WERI-Rb-1 (cell line): ENCODE measurements around the gene KCND3.
A peak's percentile ranks its signal among the peaks of the same experiment; 100 is the strongest.

Experiments used
- DNase-seq: peaks from one replicate; pipeline ENCODE4 v3.0.0-alpha.2; 2020
- H3K27ac ChIP-seq: fragments of 250-450 bp; sonication (Bioruptor Pico); 2 replicates; pipeline ENCODE4 v1.5.1; 2020; ENCODE audit warnings: mild to moderate bottlenecking, moderate library complexity
- H3K27me3 ChIP-seq: fragments of 250-450 bp; sonication (Bioruptor Pico); 2 replicates; pipeline ENCODE4 v1.5.1; 2021; ENCODE audit warnings: mild to moderate bottlenecking, low read depth, moderate library complexity; ENCODE audit not compliant: insufficient read depth, severe bottlenecking
- H3K36me3 ChIP-seq: fragments of 250-450 bp; sonication (Bioruptor Pico); 2 replicates; pipeline ENCODE4 v1.5.1; 2020; ENCODE audit warnings: mild to moderate bottlenecking, moderate library complexity
- H3K4me3 ChIP-seq: 2 replicates; pipeline ENCODE4 v1.5.1; 2011; ENCODE audit warnings: low read depth, mild to moderate bottlenecking, control low read depth, low read length
- H3K9me3 ChIP-seq: fragments of 250-450 bp; sonication (Bioruptor Pico); 2 replicates; pipeline ENCODE4 v1.5.1; 2021; ENCODE audit warnings: mild to moderate bottlenecking, moderate library complexity; ENCODE audit not compliant: severe bottlenecking
- TF ChIP-seq, protein P1 (sequence below): IDR thresholded peaks from 2 replicates; pipeline ENCODE4 v1.5.1; 2011; ENCODE audit warnings: low read depth, mild to moderate bottlenecking, control low read depth, inconsistent platforms, low read length

KCND3 gene

DNA sequence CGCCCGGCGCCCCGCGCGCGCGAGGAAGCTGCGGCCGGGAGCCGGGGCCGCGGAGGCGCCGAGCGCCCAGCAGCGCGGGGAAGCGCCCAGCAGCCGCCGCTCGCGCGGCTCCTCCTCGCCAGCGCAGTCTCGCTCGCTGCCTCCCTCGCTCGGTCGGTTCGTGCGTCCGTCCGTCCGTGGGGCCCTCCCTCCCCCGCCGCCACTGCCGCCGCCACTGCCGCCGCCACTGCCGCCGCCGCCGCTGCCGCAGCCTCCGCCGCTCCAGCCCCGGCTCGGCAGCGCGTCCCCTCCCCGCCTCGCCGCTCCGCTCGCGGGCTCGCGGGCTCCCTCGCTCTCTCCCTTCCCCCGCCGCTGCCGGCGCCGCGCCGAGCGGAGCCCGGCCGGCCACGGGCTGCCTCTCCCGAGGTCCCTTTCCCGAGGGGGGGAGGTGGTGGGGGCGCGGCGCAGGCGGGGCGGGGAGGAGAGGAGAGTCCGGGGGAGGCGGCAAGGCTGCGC is at the start of gene KCND3:
Gene KCND3 (minus strand): TSS at position 138 of the 495 bp plus-strand sequence.
- no peak for DNase-seq
- Histone ChIP-seq H3K4me3 (peak within 1 kb of the TSS; percentile 37), H3K36me3 (no peaks in the 10 kb centered on the region), H3K27me3 (peaks cover 45% of the 10 kb centered on the region), H3K27ac (no peak within 1 kb of the TSS), H3K9me3 (no peaks in the 10 kb centered on the region)
- TF ChIP-seq, protein P1, sequence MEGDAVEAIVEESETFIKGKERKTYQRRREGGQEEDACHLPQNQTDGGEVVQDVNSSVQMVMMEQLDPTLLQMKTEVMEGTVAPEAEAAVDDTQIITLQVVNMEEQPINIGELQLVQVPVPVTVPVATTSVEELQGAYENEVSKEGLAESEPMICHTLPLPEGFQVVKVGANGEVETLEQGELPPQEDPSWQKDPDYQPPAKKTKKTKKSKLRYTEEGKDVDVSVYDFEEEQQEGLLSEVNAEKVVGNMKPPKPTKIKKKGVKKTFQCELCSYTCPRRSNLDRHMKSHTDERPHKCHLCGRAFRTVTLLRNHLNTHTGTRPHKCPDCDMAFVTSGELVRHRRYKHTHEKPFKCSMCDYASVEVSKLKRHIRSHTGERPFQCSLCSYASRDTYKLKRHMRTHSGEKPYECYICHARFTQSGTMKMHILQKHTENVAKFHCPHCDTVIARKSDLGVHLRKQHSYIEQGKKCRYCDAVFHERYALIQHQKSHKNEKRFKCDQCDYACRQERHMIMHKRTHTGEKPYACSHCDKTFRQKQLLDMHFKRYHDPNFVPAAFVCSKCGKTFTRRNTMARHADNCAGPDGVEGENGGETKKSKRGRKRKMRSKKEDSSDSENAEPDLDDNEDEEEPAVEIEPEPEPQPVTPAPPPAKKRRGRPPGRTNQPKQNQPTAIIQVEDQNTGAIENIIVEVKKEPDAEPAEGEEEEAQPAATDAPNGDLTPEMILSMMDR = no peak

DNA sequence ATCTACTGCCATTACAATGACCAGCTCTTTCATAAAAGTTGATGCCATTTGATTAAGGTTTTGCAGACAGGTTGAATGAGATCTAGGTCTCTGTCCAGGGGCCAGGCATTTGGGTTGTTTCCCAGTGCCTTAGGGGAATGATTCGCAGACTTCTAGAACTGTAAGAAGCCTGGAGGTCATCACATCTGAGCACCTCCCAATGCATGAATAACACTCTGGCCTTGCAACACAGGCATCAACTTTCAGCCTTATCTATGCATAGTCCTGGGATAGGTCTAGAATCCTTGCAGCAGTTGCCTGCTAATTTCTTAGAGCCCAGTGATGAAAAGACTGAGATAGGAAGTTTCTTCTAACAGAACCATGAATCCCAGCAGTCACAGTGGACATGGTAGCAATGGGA is 44.8 kb upstream of the KCND3 start:
- Histone ChIP-seq H3K9me3 (no peaks in the 10 kb centered on the region), H3K36me3 (no peaks in the 10 kb centered on the region), H3K27ac (no peak overlapping the region), H3K27me3 (no peaks in the 10 kb centered on the region), H3K4me3 (no peak overlapping the region)
- TF ChIP-seq, protein P1 = no peak
- DNase-seq = no peak

DNA sequence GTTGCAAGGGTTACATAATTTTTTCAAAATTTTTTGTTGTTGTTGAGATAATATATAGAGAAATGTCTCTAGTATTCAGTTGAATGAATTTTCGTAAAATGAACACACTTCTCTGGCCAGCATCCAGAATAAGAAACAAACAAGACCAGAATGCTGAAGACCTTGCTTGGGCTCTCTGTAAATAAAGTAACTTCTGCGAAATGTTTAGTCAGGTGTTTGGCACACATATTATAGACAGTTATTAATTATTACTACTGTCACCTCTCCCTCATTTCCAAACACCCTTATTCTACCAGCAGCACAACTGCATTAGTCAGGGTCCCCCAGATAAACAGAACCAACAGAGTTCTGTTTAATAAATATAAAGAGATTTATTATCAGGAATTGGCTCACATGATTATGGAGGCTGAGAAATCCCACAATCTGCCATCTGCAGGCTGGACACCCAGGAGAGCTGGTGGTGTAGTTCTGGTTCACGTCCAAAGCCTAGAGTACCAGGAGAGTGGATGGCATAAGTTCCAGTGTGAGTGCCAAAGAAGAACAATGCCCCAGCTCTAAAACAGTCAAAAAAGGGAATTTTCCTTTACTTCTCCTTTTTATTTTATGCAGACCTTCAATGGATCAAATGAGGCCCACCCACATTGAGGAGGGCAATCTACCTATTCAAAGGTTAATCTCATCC is 44.1 kb upstream of the KCND3 start:
- Histone ChIP-seq H3K4me3 (no peak overlapping the region), H3K27ac (no peak overlapping the region), H3K27me3 (no peaks in the 10 kb centered on the region), H3K36me3 (no peaks in the 10 kb centered on the region), H3K9me3 (no peaks in the 10 kb centered on the region)
- TF ChIP-seq, protein P1 = no peak
- no peak for DNase-seq

DNA sequence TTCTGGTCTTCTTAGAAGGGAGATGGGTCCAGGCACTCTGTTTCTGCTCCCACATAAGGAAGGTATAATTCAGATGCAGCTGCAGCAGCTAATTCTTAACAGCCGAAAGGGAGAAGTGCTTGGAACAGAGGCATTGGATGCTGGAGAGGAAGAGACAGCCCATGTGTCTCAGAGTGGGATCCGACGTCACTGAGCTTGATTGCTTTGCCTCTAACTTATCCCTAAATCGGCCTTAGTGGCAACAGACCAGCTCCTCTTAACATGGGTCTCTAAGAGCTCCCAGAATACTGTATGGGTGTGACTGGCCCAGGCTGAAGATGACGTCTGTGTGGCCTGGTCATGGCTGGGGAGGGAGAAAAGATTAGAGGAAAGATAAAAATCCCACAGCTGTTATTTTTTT is 40.7 kb upstream of the KCND3 start:
- Histone ChIP-seq H3K9me3 (no peaks in the 10 kb centered on the region), H3K27ac (no peak overlapping the region), H3K4me3 (no peak overlapping the region), H3K36me3 (no peaks in the 10 kb centered on the region), H3K27me3 (peaks cover 6% of the 10 kb centered on the region)
- no peak for DNase-seq
- TF ChIP-seq, protein P1 = no peak

DNA sequence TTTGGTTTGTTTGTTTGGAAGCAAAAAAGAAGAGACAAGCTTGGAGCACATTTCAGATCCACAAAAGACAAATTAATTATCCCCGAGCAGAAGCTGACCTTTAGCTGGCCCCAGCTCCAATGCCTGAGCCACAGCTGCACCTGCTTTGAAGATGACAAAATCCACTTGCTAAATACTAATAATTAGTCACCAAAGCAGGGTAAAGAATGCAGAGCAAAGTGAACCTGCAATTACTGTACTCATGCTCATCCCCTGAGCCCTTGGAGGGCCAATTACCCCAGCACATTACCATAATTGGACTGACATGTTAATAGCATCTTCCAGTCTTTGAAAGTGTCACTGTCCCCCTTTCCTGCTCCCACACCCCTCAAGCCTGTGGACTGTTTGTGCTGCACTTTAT is 38.2 kb upstream of the KCND3 start:
- H3K36me3 ChIP-seq = no peaks in the 10 kb centered on the region
- no peak for DNase-seq
- no peaks in the 10 kb centered on the region for H3K9me3 ChIP-seq
- H3K27ac ChIP-seq = no peak overlapping the region
- H3K27me3 ChIP-seq = peaks cover 9% of the 10 kb centered on the region
- TF ChIP-seq, protein P1 = no peak
- no peak overlapping the region for H3K4me3 ChIP-seq

DNA sequence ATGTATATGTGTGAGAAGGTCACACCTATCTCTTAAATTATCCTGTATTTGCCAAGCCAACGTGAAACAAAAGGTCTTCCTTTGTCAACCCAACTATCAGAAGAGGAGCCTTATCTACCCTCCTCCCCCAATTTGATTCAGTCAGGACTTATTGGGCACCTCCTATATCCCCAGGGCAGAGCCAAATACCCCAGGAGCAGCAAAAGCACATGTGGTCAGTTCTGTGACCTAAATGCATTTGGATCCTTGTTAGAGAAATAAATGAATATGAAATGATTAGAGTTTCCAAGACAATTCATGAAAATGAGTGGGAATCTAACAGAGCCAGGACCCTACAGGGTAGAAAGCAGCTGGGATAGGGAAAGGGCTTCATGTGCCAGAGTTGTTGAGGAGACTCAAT is 37.0 kb upstream of the KCND3 start:
- no peaks in the 10 kb centered on the region for H3K36me3 ChIP-seq
- no peak for DNase-seq
- no peaks in the 10 kb centered on the region for H3K9me3 ChIP-seq
- H3K27ac ChIP-seq = no peak overlapping the region
- TF ChIP-seq, protein P1 = no peak
- no peak overlapping the region for H3K4me3 ChIP-seq
- peaks cover 11% of the 10 kb centered on the region for H3K27me3 ChIP-seq
